IMR-90 (cell line): ENCODE data around the gene MRPS21.

Experiments
- BHLHE40 ChIP-seq: fragments of 150-350 bp; IDR thresholded peaks from 2 replicates; pipeline ENCODE4 v1.6.1; 2016; ENCODE audit warnings: mild to moderate bottlenecking, low read depth, low read length
- CEBPB ChIP-seq: IDR thresholded peaks from 2 replicates; pipeline ENCODE4 v1.6.1; 2012; ENCODE audit warnings: low read depth, low read length, improper control_type of control experiment
- FOS ChIP-seq: fragments of 150-350 bp; IDR thresholded peaks from 2 replicates; pipeline ENCODE4 v1.6.1; 2016; ENCODE audit warnings: low read depth, low read length
- NFE2L2 ChIP-seq: fragments of 150-350 bp; IDR thresholded peaks from 2 replicates; pipeline ENCODE4 v1.6.1; 2016; ENCODE audit warnings: low read depth, mild to moderate bottlenecking, low read length
- POLR2A ChIP-seq: IDR thresholded peaks from 2 replicates; pipeline ENCODE4 v1.6.1; 2012; ENCODE audit warnings: mild to moderate bottlenecking, low read depth, low read length
- RAD21 ChIP-seq: IDR thresholded peaks from 2 replicates; pipeline ENCODE4 v1.6.1; 2012; ENCODE audit warnings: low read length, improper control_type of control experiment
- RCOR1 ChIP-seq: IDR thresholded peaks from 2 replicates; pipeline ENCODE4 v1.6.1; 2012; ENCODE audit warnings: mild to moderate bottlenecking, low read length, improper control_type of control experiment; ENCODE audit not compliant: insufficient replicate concordance
- RFX5 ChIP-seq: IDR thresholded peaks from 2 replicates; pipeline ENCODE4 v1.8.0; 2012; ENCODE audit warnings: low read depth, mild to moderate bottlenecking, low read length, moderate library complexity
- SMC3 ChIP-seq: fragments of 150-350 bp; IDR thresholded peaks from 2 replicates; pipeline ENCODE4 v1.6.1; 2016; ENCODE audit warnings: low read depth, mild to moderate bottlenecking, antibody characterized with exemption, low read length, moderate library complexity
- TF ChIP-seq, protein P1 (sequence below): conservative IDR thresholded peaks from 2 replicates; pipeline ENCODE4 v1.5.1; 2012; ENCODE audit warnings: mild to moderate bottlenecking, low read depth, low read length, improper control_type of control experiment
- TF ChIP-seq, protein P2 (sequence below): fragments of 150-350 bp; IDR thresholded peaks from 2 replicates; pipeline ENCODE4 v1.6.1; 2016; ENCODE audit warnings: low read depth, mild to moderate bottlenecking, low read length, moderate library complexity, borderline replicate concordance
- TF ChIP-seq, protein P3 (sequence below): fragments of 150-350 bp; IDR thresholded peaks from 2 replicates; pipeline ENCODE4 v1.6.1; 2017; ENCODE audit warnings: mild to moderate bottlenecking, antibody characterized with exemption, low read length, low read depth

DNA sequence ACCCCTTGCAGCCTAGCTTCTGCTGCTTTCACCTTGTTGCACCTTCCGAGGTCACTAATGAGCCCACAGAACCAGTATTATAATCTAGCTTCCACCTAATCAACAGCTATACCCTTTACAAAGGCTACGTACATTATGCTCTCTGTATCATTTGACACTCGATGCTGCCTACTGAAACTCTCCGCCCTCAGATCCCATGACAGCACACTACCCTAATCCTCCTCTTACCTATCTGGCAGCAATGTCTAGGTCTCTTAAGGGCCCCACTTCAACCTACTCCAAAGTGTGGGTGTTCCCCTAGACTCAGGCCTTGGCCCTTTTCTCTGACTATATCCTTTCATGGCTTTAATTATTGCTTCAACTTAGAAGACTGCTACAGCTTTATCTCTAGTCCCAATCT, 4.8 kb upstream of the MRPS21 start:
- TF ChIP-seq, protein P1, sequence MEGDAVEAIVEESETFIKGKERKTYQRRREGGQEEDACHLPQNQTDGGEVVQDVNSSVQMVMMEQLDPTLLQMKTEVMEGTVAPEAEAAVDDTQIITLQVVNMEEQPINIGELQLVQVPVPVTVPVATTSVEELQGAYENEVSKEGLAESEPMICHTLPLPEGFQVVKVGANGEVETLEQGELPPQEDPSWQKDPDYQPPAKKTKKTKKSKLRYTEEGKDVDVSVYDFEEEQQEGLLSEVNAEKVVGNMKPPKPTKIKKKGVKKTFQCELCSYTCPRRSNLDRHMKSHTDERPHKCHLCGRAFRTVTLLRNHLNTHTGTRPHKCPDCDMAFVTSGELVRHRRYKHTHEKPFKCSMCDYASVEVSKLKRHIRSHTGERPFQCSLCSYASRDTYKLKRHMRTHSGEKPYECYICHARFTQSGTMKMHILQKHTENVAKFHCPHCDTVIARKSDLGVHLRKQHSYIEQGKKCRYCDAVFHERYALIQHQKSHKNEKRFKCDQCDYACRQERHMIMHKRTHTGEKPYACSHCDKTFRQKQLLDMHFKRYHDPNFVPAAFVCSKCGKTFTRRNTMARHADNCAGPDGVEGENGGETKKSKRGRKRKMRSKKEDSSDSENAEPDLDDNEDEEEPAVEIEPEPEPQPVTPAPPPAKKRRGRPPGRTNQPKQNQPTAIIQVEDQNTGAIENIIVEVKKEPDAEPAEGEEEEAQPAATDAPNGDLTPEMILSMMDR, result no peak
- TF ChIP-seq RAD21 (no peak), POLR2A (no peak), RFX5 (no peak), SMC3 (no peak), FOS (no peak), BHLHE40 (no peak), CEBPB (no peak), NFE2L2 (no peak), RCOR1 (no peak)
- TF ChIP-seq, protein P2, sequence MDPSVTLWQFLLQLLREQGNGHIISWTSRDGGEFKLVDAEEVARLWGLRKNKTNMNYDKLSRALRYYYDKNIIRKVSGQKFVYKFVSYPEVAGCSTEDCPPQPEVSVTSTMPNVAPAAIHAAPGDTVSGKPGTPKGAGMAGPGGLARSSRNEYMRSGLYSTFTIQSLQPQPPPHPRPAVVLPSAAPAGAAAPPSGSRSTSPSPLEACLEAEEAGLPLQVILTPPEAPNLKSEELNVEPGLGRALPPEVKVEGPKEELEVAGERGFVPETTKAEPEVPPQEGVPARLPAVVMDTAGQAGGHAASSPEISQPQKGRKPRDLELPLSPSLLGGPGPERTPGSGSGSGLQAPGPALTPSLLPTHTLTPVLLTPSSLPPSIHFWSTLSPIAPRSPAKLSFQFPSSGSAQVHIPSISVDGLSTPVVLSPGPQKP, result no peak
- TF ChIP-seq, protein P3, sequence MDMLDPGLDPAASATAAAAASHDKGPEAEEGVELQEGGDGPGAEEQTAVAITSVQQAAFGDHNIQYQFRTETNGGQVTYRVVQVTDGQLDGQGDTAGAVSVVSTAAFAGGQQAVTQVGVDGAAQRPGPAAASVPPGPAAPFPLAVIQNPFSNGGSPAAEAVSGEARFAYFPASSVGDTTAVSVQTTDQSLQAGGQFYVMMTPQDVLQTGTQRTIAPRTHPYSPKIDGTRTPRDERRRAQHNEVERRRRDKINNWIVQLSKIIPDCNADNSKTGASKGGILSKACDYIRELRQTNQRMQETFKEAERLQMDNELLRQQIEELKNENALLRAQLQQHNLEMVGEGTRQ, result no peak
